ENCODE measurements around the gene TKT. TPM values are rescaled to one million over a fixed set of nuclear protein-coding genes. Genes with fewer than 3 reads are reported as not detected.
A peak's percentile ranks its signal among the peaks of the same experiment; 100 is the strongest.

Gene TKT
- total and polyA plus RNA-seq, 9 donors = 62.6 to 279 (median 208) TPM

DNA sequence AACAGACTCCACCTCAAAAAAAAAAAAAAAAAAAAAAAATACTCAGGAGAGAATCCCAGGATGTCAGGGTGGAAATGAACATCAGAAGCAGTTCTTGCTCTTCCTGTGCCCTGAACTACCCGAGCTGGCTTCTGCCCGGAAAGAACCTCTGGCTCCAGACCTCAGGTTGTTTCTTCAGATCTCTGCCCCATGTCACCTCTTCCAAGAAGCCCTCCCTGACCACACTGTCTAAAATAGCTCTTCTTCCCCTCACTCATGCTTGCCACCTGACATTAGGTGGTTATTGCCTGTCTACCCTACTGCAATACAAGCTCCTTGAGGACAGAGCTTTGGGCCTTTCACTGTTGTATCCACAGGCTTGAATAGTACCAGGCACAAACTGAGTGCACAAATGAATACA lies 8.2 kb downstream of the TKT start:
- TF ChIP-seq CTCF (IDR thresholded peaks at IDR 0.05) = no peak
- no peak for TF ChIP-seq POLR2A (IDR thresholded peaks at IDR 0.05)
- no peak for TF ChIP-seq EP300 (IDR thresholded peaks at IDR 0.05)
- Histone ChIP-seq H3K27me3 (no peaks in the 10 kb centered on the region), H3K4me3 (no peak overlapping the region), H3K9me3 (no peaks in the 10 kb centered on the region), H3K4me1 (ENCODE audit: insufficient read depth) (peaks cover 14% of the 10 kb centered on the region), H3K27ac (no peak overlapping the region), H3K36me3 (no peaks in the 10 kb centered on the region)
- DNase-seq = no peak
- intact Hi-C loops (cut with DNase I) = no loop called here
- 81 to 84% (median 82%) methylated on average over 2 of the region's 2 CpGs for WGBS, 3 donors

DNA sequence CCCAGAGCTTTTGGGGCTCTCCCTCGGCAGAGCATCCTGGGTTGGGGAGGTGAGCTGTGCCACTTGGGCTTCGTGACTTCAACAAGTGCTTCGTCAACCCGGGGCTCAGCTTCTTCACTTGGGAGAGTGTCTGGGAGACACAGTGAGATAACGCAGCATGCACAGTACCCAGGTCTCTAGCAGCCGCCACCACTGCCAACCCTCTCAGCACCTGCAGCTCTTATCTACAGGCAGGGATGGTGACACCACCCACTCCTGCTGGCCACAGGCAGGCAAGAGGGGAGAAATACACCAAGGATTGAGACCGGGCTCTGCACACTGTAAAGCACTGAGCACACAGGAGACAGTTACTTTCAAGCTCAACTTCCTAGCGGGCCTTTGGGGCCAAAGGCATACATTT lies 11.6 kb downstream of the TKT start:
- peaks cover 10% of the 10 kb centered on the region for H3K4me1 ChIP-seq (ENCODE audit: insufficient read depth)
- no peak overlapping the region for H3K27ac ChIP-seq
- DNase-seq = no peak
- TF ChIP-seq POLR2A (IDR thresholded peaks at IDR 0.05) (no peak), EP300 (IDR thresholded peaks at IDR 0.05) (no peak), CTCF (IDR thresholded peaks at IDR 0.05) (no peak)
- intact Hi-C loops (cut with DNase I) = no loop called here
- H3K27me3 ChIP-seq = no peaks in the 10 kb centered on the region
- H3K9me3 ChIP-seq = no peaks in the 10 kb centered on the region
- no peak overlapping the region for H3K4me3 ChIP-seq
- no peaks in the 10 kb centered on the region for H3K36me3 ChIP-seq
- WGBS, 3 donors = 92 to 98% (median 94%) methylated on average over 8 of the region's 8 CpGs

- Histone ChIP-seq H3K4me3 (no peak overlapping the region), H3K4me1 (ENCODE audit: insufficient read depth) (peaks cover 10% of the 10 kb centered on the region), H3K27me3 (no peaks in the 10 kb centered on the region), H3K27ac (no peak overlapping the region), H3K36me3 (no peaks in the 10 kb centered on the region), H3K9me3 (no peaks in the 10 kb centered on the region)
- intact Hi-C loops (cut with DNase I) = no loop called here
- TF ChIP-seq POLR2A (IDR thresholded peaks at IDR 0.05) (no peak), EP300 (IDR thresholded peaks at IDR 0.05) (no peak), CTCF (IDR thresholded peaks at IDR 0.05) (no peak)
- no peak for DNase-seq
- WGBS, 3 donors = 80 to 83% (median 82%) methylated on average over 8 of the region's 8 CpGs
Measured at GRCh38 chr3:53243785-53244184, 12.0 kb downstream of the TKT start.

- TF ChIP-seq EP300 (IDR thresholded peaks at IDR 0.05) (no peak), POLR2A (IDR thresholded peaks at IDR 0.05) (no peak), CTCF (IDR thresholded peaks at IDR 0.05) (no peak)
- peak in 2 of 5 donors; percentile 42 to 69 for DNase-seq
- H3K27me3 ChIP-seq = no peaks in the 10 kb centered on the region
- H3K9me3 ChIP-seq = no peaks in the 10 kb centered on the region
- intact Hi-C loops (cut with DNase I) = no loop called here
- H3K36me3 ChIP-seq = no peaks in the 10 kb centered on the region
- peaks cover 14% of the 10 kb centered on the region for H3K4me1 ChIP-seq (ENCODE audit: insufficient read depth)
- no peak overlapping the region for H3K4me3 ChIP-seq
- WGBS, 3 donors = 46 to 61% (median 52%) methylated on average over 14 of the region's 14 CpGs
- H3K27ac ChIP-seq = no peak overlapping the region
Measured at GRCh38 chr3:53243165-53243564, 12.7 kb downstream of the TKT start.

DNA sequence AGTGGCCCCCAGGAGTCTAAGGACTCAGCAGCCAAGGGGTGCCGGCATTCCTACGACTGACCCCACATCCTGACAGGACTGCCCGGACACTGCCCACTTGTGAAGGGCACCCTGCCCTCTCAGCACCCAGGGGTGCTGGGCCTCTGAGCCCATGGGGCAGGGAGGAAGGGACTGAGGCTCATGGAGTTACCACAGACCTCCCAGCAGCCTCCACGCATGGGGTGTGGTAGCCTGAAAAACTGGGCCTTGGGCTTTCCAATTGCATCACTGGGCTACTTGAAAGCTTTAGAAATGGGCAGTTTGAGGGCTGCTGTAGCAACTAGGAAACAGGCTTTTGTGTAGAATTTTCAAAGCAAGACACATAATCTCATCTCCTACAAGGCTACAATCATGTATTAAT lies 13.2 kb downstream of the TKT start:
- TF ChIP-seq CTCF (IDR thresholded peaks at IDR 0.05) = no peak
- TF ChIP-seq POLR2A (IDR thresholded peaks at IDR 0.05) = no peak
- no peak for TF ChIP-seq EP300 (IDR thresholded peaks at IDR 0.05)
- WGBS, 3 donors = 65 to 87% (median 72%) methylated on average over 3 to 4 of the region's 4 CpGs
- Histone ChIP-seq H3K9me3 (no peaks in the 10 kb centered on the region), H3K27ac (no peak overlapping the region), H3K4me1 (ENCODE audit: insufficient read depth) (peaks cover 14% of the 10 kb centered on the region), H3K27me3 (no peaks in the 10 kb centered on the region), H3K4me3 (no peak overlapping the region), H3K36me3 (no peaks in the 10 kb centered on the region)
- no peak for DNase-seq
- intact Hi-C loops (cut with DNase I) = no loop called here

Data from ovary (tissue), 9 donors.